ENCODE measurements around the gene GMNC.

The GMNC gene

DNA sequence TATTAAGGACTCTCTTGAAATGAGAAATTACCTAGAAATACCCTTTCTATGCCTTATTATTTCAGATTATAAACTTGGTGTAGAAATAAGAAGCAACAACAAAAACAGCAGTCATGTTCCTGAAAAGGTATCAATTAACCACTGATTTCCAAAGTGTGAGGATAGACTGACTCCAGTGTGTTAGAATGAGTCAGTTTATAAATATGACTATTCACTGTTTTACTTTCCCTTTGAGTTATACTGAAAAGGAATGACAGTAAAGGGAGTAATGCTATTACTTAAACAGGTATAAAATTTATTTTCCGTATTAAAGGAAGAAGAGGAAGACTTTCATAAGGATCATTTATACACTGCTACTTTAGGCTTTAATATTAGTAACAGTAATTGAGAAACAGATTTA, 12.9 kb downstream of the GMNC start:
- DNase-seq (ENCODE audit: low read depth in 1 of 2, low spot score in 1 of 2) = no peak

GRCh38 chr3:190848870-190849269, 13.6 kb downstream of the GMNC start:
- DNase-seq (ENCODE audit: low read depth in 1 of 2, low spot score in 1 of 2) = no peak

DNA sequence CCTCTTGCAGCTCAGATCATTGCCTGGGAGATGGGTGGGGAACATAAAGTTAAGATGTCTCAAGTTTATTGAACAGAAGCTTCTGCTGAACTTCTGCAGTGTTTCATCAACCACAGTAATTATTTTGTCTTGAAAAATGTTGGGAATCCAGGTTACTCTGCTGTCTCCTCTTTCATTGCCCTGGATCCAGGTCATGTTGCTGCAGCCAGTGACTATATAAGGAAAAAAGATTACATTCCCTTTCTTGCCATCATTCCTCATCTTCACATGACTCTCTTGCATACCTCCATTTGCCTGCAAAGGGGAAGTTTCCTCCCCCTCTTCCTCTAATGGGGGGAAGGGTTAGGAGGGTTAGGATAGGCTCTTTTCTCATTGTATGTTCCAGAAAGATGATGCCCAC, 15.1 kb downstream of the GMNC start:
- DNase-seq (ENCODE audit: low read depth in 1 of 2, low spot score in 1 of 2) = no peak

DNA sequence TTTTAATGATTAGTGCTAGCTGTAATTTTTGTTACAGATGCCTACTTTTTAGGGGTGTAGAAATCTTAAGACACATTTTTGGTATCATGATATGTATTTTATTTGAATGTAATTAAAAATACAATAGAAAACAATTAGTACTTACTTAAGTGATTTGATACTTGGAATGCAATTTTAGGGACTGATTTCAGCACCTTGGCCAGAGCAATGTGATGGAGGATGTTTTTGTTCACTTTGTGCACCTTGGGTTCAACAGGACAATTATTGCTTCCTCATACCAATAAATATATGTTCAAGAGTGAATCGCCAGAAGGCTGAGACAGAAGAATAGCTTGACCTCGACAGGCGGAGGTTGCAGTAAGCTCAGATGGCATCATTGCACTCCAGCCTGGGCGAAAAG, 22.3 kb downstream of the GMNC start:
- no peak for DNase-seq (ENCODE audit: low read depth in 1 of 2, low spot score in 1 of 2)

GRCh38 chr3:190831225-190831624, 31.3 kb downstream of the GMNC start:
- no peak for DNase-seq (ENCODE audit: low read depth in 1 of 2, low spot score in 1 of 2)

DNA sequence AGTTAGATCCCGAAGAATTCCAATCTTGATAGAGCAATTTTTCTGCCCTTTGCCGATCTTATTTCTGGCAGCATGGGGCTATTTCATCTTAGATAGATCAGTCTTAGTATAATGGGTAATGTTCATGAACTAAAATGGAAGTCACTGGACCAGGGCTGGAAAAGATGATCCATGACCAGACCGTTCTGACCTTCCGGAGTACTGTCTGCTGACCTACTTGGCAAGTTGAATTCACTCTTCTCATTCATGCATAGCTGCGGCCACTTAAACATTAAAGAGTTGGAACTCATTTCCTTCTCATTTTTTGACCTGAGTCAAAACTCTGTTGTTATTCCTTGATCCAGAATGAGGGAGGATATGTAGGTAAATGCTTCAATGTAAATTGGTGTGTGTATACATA, 32.5 kb downstream of the GMNC start:
- no peak for DNase-seq (ENCODE audit: low read depth in 1 of 2, low spot score in 1 of 2)

GRCh38 chr3:190826018-190826417, 36.5 kb downstream of the GMNC start:
- DNase-seq (ENCODE audit: low read depth in 1 of 2, low spot score in 1 of 2) = no peak

GRCh38 chr3:190825386-190826016, 37.0 kb downstream of the GMNC start:
- no peak for DNase-seq (ENCODE audit: low read depth in 1 of 2, low spot score in 1 of 2)

DNA sequence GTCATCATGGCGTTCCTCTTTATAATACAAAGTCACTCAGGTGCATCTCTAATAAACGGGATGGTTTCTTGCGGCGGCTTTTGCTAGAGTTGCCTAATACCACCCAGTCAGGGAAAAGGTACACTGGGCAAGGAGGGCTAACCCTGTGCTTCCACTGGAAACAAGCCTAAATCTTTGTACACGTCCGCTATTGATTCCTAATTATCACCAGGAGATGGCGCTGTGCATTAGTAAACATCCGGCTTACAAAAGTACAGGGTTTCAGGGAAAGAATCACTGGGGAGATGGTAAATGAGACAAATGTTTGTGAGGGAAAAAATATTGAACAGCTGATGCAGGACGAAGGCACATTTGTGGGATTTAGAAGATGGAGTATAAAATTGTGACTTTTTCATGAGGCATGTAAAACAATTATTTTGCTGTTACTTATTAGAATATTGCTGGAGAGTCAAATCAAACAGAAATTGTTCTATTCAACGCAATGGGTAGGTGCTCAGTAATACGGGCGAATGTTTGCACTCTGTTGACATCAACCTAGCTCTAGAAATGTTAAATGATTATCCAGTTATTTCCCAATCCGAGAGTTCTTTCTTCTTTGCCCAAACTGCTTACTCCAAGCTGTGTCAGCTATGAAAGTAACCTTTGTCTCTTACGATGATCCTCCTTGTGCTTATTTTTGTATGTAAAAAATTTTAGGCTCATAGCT, 50.6 kb downstream of the GMNC start:
- DNase-seq (ENCODE audit: low read depth in 1 of 2, low spot score in 1 of 2) = no peak

DNA sequence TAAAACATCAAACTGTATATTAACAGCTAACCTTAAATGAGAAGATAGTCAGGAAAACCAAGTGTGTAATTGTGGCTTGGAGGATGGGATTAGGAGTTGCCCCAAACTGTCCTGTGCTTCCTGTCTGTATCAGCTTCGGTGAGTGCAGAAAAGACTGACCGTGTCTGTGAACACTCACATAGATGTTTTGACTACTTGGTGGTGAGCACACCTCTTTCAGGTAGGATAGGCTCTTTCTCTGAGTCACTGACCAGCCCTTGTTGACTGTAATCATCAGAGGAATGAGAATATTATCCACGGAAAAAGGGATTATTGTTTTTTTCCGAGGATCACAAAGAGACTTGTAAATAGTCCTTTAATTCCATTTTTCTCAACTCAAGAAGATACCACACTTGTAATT, 51.5 kb downstream of the GMNC start:
- no peak for DNase-seq (ENCODE audit: low read depth in 1 of 2, low spot score in 1 of 2)

- DNase-seq (ENCODE audit: low read depth in 1 of 2, low spot score in 1 of 2) = no peak
These were observed 53.1 kb downstream of the GMNC start for GRCh38 chr3:190809351-190809750.

DNA sequence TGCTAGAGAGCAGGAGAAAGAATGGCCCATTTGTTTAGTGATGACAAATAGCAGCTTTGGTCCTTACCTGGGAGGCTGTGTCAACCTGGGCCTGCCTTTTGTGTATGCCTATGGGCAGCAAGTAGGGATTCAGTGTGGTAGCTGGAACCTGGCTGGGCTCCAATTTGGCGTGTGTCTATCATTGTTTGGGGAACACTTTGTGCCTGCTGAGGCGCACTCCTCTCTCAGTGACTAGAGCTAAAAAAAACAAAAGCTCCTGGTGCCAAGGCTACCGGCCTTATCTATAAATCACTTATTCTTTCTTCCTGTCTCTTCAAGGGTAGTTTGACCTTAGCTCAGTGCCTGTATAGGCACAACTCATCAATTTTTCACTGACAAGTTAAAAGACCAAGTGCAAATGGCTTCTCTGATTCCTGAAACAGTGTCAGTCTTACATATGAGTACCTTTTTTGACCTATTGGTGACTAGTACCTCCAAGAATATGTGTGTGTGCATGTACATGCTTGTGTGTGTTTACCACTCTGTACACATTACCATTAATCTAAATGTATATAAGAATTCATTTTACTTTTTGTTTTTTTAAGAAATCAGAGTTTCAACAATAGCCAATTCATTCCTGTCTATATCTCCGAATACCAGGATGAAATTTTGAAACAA, 54.6 kb downstream of the GMNC start:
- no peak for DNase-seq (ENCODE audit: low read depth in 1 of 2, low spot score in 1 of 2)
